ENCODE measurements around the gene IFNW1. TPM values are rescaled to one million over a fixed set of nuclear protein-coding genes. Genes with fewer than 3 reads are reported as not detected.
A peak's percentile ranks its signal among the peaks of the same experiment; 100 is the strongest.

IFNW1 gene
- total RNA-seq, 2 experiments from 2014 or later: not detected

DNA sequence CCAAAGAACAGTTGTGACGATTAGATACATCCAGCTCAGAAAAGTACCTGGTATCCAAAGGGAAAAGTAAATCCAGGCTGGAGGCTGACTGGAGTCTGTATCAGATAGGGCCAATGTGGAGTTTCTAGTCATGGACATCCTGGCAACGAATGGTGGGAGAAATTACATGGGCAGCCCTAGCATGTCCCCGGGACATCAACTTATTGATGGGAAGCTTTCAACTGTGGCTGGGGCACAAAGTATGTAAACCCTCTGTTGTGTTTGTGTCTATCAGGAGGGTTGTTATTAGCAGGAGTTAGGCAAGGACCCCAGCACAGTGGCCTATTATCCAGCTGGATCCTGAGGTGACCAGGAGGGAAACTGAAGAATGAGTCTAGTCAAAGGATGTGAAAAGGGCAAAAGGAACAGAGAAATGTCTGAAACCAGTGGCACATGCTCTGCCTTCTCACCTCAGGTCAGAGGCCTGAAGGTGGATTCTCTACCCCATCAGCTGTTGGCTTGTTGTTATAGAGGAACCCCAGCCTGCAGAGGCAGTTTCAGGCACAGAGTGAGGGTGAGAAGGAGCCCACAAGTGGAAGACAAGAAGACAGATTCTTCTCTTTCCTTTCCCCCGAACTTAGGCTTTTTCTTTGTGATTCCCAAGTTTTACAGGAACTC lies 19.9 kb downstream of the IFNW1 start:
- peak; percentile 98 for ATAC-seq
- Mint-ChIP-seq H3K27ac (no peak overlapping the region), H3K4me3 (no peak overlapping the region), H3K4me1 (ENCODE audit: low read depth) (peaks cover 14% of the 10 kb centered on the region), H3K9me3 (no peaks in the 10 kb centered on the region), H3K27me3 (peaks cover 18% of the 10 kb centered on the region), H3K36me3 (ENCODE audit: low read depth) (no peaks in the 10 kb centered on the region)
- peak; percentile 56 for DNase-seq
- TF ChIP-seq, protein P1, sequence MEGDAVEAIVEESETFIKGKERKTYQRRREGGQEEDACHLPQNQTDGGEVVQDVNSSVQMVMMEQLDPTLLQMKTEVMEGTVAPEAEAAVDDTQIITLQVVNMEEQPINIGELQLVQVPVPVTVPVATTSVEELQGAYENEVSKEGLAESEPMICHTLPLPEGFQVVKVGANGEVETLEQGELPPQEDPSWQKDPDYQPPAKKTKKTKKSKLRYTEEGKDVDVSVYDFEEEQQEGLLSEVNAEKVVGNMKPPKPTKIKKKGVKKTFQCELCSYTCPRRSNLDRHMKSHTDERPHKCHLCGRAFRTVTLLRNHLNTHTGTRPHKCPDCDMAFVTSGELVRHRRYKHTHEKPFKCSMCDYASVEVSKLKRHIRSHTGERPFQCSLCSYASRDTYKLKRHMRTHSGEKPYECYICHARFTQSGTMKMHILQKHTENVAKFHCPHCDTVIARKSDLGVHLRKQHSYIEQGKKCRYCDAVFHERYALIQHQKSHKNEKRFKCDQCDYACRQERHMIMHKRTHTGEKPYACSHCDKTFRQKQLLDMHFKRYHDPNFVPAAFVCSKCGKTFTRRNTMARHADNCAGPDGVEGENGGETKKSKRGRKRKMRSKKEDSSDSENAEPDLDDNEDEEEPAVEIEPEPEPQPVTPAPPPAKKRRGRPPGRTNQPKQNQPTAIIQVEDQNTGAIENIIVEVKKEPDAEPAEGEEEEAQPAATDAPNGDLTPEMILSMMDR (IDR thresholded peaks at IDR 0.05): no peak
- intact Hi-C loops (cut with micrococcal nuclease): no loop called here
- ChIA-PET POLR2A (no interaction called here), CTCF (interaction anchor here (1.1 to 2.1 kb wide), 4 partner anchors 11 to 237 kb away, joined by 3 to 10 read pairs (median 3); no protein-coding TSS in a partner anchor)

DNA sequence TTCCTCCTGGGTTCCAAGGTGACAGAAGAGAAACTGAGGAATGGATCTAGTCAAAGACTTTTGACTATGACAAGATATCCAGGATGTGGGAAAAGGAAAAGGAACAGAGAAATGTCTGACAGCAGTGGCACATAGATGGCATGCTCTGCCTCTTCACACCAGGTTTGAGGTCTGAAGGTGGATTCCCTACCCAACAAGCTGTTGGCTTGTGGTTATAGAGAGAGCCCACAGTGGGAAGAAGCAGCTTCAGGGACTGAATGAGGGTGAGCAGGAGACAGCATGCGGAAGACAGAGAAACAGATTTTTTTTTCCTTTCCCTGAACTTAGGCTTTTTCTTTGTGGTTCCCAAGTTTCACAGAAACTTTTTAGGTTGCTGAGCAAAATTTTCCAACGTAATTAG lies 20.6 kb downstream of the IFNW1 start:
- Mint-ChIP-seq H3K4me1 (ENCODE audit: low read depth) (peaks cover 14% of the 10 kb centered on the region), H3K9me3 (no peaks in the 10 kb centered on the region), H3K27me3 (peaks cover 17% of the 10 kb centered on the region), H3K27ac (no peak overlapping the region), H3K4me3 (no peak overlapping the region), H3K36me3 (ENCODE audit: low read depth) (no peaks in the 10 kb centered on the region)
- TF ChIP-seq, protein P1 (IDR thresholded peaks at IDR 0.05): no peak
- DNase-seq (peak; percentile 61), ATAC-seq (peak; percentile 53)
- intact Hi-C loops (cut with micrococcal nuclease): no loop called here
- CTCF ChIA-PET: interaction anchor here (1.1 to 2.1 kb wide), 2 partner anchors 10 to 180 kb away, joined by 3 to 10 read pairs; no protein-coding TSS in a partner anchor
- POLR2A ChIA-PET: no interaction called here

DNA sequence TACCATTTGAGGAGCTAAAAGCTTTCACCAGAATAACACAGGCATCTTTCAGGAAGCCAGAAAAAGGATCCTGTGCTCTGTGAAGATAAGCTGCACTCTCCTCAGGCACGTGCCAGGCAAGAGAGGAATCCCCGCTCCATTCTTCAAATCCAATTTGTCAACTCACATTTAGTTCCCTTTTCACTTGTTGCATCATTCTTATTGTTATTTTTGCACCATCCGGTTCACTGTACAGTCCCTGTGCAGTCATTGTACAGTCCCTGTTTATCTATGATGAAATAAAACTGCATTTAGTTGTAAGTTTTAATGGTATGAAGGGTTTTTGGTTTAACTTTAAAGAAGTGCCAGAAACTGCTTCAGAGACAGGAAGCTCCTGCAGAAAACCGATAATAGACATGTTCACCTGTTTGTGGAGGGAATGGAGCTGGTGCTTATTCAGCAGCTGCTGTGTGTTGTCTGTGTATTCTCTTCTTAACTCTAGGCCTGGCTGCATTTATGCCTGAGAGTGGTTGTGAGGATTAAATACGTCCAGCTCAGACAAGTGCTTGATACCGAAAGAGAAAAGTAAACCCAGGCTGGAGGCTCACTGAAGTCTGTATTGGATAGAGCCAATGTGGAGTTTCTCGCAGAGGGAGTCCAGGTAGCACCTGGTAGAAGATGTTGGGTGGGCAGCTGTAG lies 22.4 kb downstream of the IFNW1 start:
- ChIA-PET CTCF (interaction anchor here (2.2 kb wide), 2 partner anchors 9 to 235 kb away, joined by 8 to 14 read pairs; no protein-coding TSS in a partner anchor), POLR2A (interaction anchor here (0.5 kb wide), 1 partner anchor 620 kb away, joined by 3 read pairs; no protein-coding TSS in a partner anchor)
- Mint-ChIP-seq H3K36me3 (ENCODE audit: low read depth) (no peaks in the 10 kb centered on the region), H3K27ac (no peak overlapping the region), H3K4me3 (no peak overlapping the region), H3K9me3 (no peaks in the 10 kb centered on the region), H3K27me3 (peaks cover 13% of the 10 kb centered on the region), H3K4me1 (ENCODE audit: low read depth) (peaks cover 14% of the 10 kb centered on the region)
- DNase-seq (no peak), ATAC-seq (no peak)
- intact Hi-C loops (cut with micrococcal nuclease): loop anchor here (10.0 kb wide), 2 partner anchors 234 to 764 kb away; no protein-coding TSS in a partner anchor
- TF ChIP-seq, protein P1 (IDR thresholded peaks at IDR 0.05): no peak

DNA sequence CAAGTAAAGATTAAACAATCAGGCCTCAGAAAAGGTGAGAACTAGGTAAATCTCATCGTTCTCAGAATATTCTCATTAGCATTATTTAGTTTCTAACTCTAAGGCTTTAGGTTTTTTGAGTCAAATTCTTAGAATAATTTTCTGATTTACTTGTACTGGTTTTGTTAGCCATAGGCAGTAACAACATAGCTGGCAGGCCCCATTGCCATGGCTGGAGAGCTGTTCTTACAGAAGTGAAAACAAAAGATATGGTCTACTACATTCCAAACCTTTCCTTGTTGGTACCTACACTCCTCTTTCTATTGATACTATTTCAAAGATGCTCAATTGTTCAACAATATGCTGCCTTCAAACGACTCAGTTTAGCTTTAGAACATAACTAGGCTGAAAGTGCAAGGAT lies 27.3 kb downstream of the IFNW1 start:
- Mint-ChIP-seq H3K4me3 (no peak overlapping the region), H3K4me1 (ENCODE audit: low read depth) (no peaks in the 10 kb centered on the region), H3K27ac (no peak overlapping the region), H3K9me3 (no peaks in the 10 kb centered on the region), H3K36me3 (ENCODE audit: low read depth) (no peaks in the 10 kb centered on the region), H3K27me3 (peaks cover 8% of the 10 kb centered on the region)
- ChIA-PET CTCF (interaction anchor here (1.6 kb wide), 1 partner anchor 173 kb away, joined by 5 read pairs; no protein-coding TSS in a partner anchor), POLR2A (no interaction called here)
- TF ChIP-seq, protein P1 (IDR thresholded peaks at IDR 0.05): no peak
- DNase-seq (no peak), ATAC-seq (no peak)
- intact Hi-C loops (cut with micrococcal nuclease): loop anchor here (5.0 to 10.0 kb wide), 4 partner anchors 162 to 1187 kb away; no protein-coding TSS in a partner anchor

Measured in activated CD8-positive, alpha-beta T cell treated with anti-CD3 and anti-CD28 coated beads for 36 hours (primary cell).